Transverse colon (tissue), 3 donors: ENCODE results near the gene AGPAT1.

Experiments
- EP300 ChIP-seq: sonication (generic); formaldehyde crosslinking; IDR thresholded peaks from one replicate; pipeline ENCODE4 v1.6.1; 2017; ENCODE audit warnings: antibody characterized with exemption, low read depth
- POLR2A ChIP-seq: fragments of 450-650 bp; IDR thresholded peaks from one replicate; pipeline ENCODE4 v1.6.1; 2016; ENCODE audit warnings: antibody characterized with exemption, mild to moderate bottlenecking, moderate library complexity
- TF ChIP-seq, protein P1 (sequence below), 5 experiments: fragments of 200-600 bp in 3 of 5; fragments of 450-650 bp in 2 of 5; sonication (generic) in 3 of 5; IDR thresholded peaks; 1 replicate in 2 of 5; 2 replicates in 3 of 5; pipeline ENCODE4 v1.5.1; 2016 to 2017; ENCODE audit warnings: antibody characterized with exemption in 5 of 5, inconsistent platforms in 3 of 5, mild to moderate bottlenecking in 2 of 5, moderate library complexity in 1 of 5

DNA sequence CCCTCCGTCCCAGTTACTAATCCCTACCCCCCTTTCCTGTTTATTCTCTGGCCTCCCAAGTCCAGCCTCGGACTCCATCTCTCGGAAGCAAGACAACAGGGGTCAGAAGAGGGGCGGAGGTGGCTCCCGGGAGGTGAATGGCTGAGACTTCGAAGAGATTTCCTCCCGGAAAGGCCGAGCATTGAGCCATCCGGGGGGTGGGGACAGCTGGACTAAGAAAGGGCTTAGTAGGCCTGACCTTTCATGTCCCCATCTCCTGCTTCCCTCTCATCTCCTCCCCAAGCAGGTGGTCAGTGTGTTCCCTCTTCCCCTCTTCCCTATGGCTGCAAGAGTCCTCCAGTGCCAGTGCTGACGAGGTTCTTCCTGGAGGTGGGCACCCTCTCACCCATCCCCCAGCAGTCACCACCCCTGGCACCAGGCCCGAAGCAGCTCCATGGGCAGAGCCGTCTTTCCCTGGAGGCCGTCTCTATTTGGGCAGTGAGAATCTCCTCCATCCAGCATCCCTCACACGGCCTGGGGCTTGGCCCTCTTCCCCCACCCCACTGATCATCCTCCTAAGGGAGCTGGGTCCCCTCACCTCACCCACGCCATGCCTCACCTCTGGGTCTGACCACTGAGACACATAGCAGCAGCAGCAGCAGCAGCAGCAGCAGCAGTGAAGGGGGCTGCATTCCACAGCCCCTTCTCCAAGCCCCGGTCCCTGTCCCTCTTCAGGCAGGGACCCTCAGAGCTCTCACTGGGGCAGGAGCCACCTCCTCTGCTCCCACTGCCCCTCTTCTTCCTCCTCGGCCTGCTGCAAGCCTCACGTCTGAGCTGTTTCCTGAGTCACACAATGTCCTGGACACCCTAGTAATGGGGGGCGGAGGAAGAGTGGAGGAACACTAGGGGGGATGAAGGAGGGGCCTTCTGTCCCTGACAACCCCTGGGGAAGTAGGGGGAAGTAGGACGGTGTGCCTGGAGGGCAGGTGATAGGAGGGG, 47.7 kb upstream of the AGPAT1 start, which contains the start of gene NOTCH4:
- no peak for TF ChIP-seq EP300
- TF ChIP-seq, protein P1, sequence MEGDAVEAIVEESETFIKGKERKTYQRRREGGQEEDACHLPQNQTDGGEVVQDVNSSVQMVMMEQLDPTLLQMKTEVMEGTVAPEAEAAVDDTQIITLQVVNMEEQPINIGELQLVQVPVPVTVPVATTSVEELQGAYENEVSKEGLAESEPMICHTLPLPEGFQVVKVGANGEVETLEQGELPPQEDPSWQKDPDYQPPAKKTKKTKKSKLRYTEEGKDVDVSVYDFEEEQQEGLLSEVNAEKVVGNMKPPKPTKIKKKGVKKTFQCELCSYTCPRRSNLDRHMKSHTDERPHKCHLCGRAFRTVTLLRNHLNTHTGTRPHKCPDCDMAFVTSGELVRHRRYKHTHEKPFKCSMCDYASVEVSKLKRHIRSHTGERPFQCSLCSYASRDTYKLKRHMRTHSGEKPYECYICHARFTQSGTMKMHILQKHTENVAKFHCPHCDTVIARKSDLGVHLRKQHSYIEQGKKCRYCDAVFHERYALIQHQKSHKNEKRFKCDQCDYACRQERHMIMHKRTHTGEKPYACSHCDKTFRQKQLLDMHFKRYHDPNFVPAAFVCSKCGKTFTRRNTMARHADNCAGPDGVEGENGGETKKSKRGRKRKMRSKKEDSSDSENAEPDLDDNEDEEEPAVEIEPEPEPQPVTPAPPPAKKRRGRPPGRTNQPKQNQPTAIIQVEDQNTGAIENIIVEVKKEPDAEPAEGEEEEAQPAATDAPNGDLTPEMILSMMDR (IDR thresholded peaks at IDR 0.05): no peak
- no peak for TF ChIP-seq POLR2A
